OCI-LY7 (cell line): ENCODE data around the gene SIK2. TPM values are rescaled to one million over a fixed set of nuclear protein-coding genes. Genes with fewer than 3 reads are reported as not detected.

Source experiments
- BruUV-seq: library from RNA; stranded (reverse); fragments of 400-500 nt; replicated peaks from 2 replicates; lab custom pipeline; 2021; lab: Mats Ljungman, UMichigan
- CTCF ChIA-PET: fragments of 300-600 bp; sonication (Branson Sonifier 250); formaldehyde crosslinking; loops from one replicate; lab custom pipeline; 2022; ENCODE audit warnings: antibody characterized with exemption; ENCODE audit not compliant: unreplicated experiment; lab: Charles Lee
- POLR2A ChIA-PET: fragments of 300-600 bp; sonication (Branson Sonifier 250); formaldehyde crosslinking; loops from one replicate; lab custom pipeline; 2022; ENCODE audit warnings: antibody characterized with exemption; lab: Charles Lee
- DNase-seq: peaks from one replicate; pipeline ENCODE4 v3.0.0-alpha.2; 2015; ENCODE audit warnings: low spot score
- H2AFZ ChIP-seq: fragments of 200-600 bp; sonication (generic), shearing (Covaris generic); 2 replicates; pipeline ENCODE4 v1.6.1; 2014; ENCODE audit warnings: mild to moderate bottlenecking, antibody characterized with exemption, low read length, moderate library complexity
- H3K27ac ChIP-seq: fragments of 200-600 bp; sonication (generic); 2 replicates; pipeline ENCODE4 v1.5.1; 2014; ENCODE audit warnings: mixed run types, low read depth, mild to moderate bottlenecking, moderate library complexity, low read length, inconsistent platforms; ENCODE audit not compliant: poor library complexity, severe bottlenecking
- H3K36me3 ChIP-seq: fragments of 200-600 bp; sonication (generic); 2 replicates; pipeline ENCODE4 v1.6.1; 2014; ENCODE audit warnings: mild to moderate bottlenecking, antibody characterized with exemption, low read length, moderate library complexity, mixed read lengths; ENCODE audit not compliant: insufficient read depth
- H3K4me1 ChIP-seq: fragments of 200-600 bp; sonication (generic); 2 replicates; pipeline ENCODE4 v1.5.1; 2014; ENCODE audit warnings: mild to moderate bottlenecking, low read length; ENCODE audit not compliant: insufficient read depth, poor library complexity, severe bottlenecking
- H3K4me2 ChIP-seq: fragments of 200-600 bp; sonication (generic); 2 replicates; pipeline ENCODE4 v1.6.1; 2014; ENCODE audit warnings: mild to moderate bottlenecking, low read length
- H3K4me3 ChIP-seq: fragments of 200-600 bp; sonication (generic); 2 replicates; pipeline ENCODE4 v1.5.1; 2014; ENCODE audit warnings: mild to moderate bottlenecking, low read depth, low read length; ENCODE audit not compliant: poor library complexity, severe bottlenecking
- H3K79me2 ChIP-seq: fragments of 200-600 bp; sonication (generic); 2 replicates; pipeline ENCODE4 v1.6.1; 2016; ENCODE audit warnings: low read depth, mild to moderate bottlenecking, low read length, moderate library complexity, mixed read lengths; ENCODE audit not compliant: insufficient read depth
- H3K9me2 ChIP-seq: fragments of 200-600 bp; sonication (generic); 2 replicates; pipeline ENCODE4 v1.6.1; 2016; ENCODE audit warnings: mild to moderate bottlenecking, low read length, mixed read lengths; ENCODE audit not compliant: insufficient read depth
- H3K9me3 ChIP-seq: fragments of 200-600 bp; sonication (generic); 2 replicates; pipeline ENCODE4 v1.6.1; 2014; ENCODE audit warnings: mild to moderate bottlenecking, mixed run types, low read length, mixed read lengths
- H4K20me1 ChIP-seq: fragments of 200-600 bp; sonication (generic); 2 replicates; pipeline ENCODE4 v1.6.1; 2014; ENCODE audit warnings: mild to moderate bottlenecking, antibody characterized with exemption, low read length, moderate library complexity, mixed read lengths; ENCODE audit not compliant: insufficient read depth
- CTCF ChIP-seq: fragments of 200-600 bp; sonication (generic); conservative IDR thresholded peaks from 2 replicates; pipeline ENCODE4 v1.5.1; 2014; ENCODE audit warnings: mild to moderate bottlenecking, antibody characterized with exemption, low read length, moderate library complexity, mixed read lengths
- EZH2phosphoT487 ChIP-seq: fragments of 200-600 bp; sonication (generic); IDR thresholded peaks from 2 replicates; pipeline ENCODE4 v1.6.1; 2018; ENCODE audit warnings: low read depth, borderline replicate concordance, mild to moderate bottlenecking, mixed run types, antibody characterized with exemption, low read length, moderate library complexity, mixed read lengths
- intact Hi-C: fragments of 100-400 bp; cut with micrococcal nuclease; formaldehyde crosslinking; loops from one replicate; pipeline ENCODE4 v1.10.0; 2022; ENCODE audit not compliant: unreplicated experiment
- total RNA-seq, 2 experiments: library from RNA; depleted of rRNA in 1 of 2; stranded (reverse); fragments of >200 nt in 1 of 2; shearing (Covaris generic) in 1 of 2; gene quantifications; 2 replicates each; pipeline ENCODE4 v1.2.3, GENCODE V29; 2014 to 2022

The SIK2 gene
- total RNA-seq, 2 experiments from 2014 or later: 9.8 to 16.9 TPM

GRCh38 chr11:111629499-111629898 is 27.2 kb downstream of the SIK2 start:
- no peak for TF ChIP-seq CTCF
- no peak for TF ChIP-seq EZH2phosphoT487
- Histone ChIP-seq H3K27ac (no peak overlapping the region), H3K9me2 (no peaks in the 10 kb centered on the region), H3K9me3 (no peaks in the 10 kb centered on the region), H3K4me2 (no peak overlapping the region), H3K79me2 (no peaks in the 10 kb centered on the region), H2AFZ (no peak overlapping the region), H3K4me3 (no peak overlapping the region), H3K36me3 (peaks cover 66% of the 10 kb centered on the region), H3K4me1 (no peaks in the 10 kb centered on the region), H4K20me1 (no peaks in the 10 kb centered on the region)
- BruUV-seq: no TSS peak
- DNase-seq: no peak
- CTCF ChIA-PET: no interaction called here
- POLR2A ChIA-PET: no interaction called here
- intact Hi-C loops: no loop called here

- intact Hi-C loops: no loop called here
- Histone ChIP-seq H3K4me1 (no peaks in the 10 kb centered on the region), H4K20me1 (no peaks in the 10 kb centered on the region), H3K36me3 (peaks cover 52% of the 10 kb centered on the region), H3K9me2 (no peaks in the 10 kb centered on the region), H3K4me3 (no peak overlapping the region), H2AFZ (no peak overlapping the region), H3K9me3 (no peaks in the 10 kb centered on the region), H3K4me2 (no peak overlapping the region), H3K27ac (no peak overlapping the region), H3K79me2 (no peaks in the 10 kb centered on the region)
- DNase-seq: no peak
- BruUV-seq: no TSS peak
- ChIA-PET CTCF (no interaction called here), POLR2A (interaction anchor here (0.6 to 1.9 kb wide), 3 partner anchors 10 to 138 kb away, joined by 5 to 8 read pairs (median 6); no protein-coding TSS in a partner anchor)
- no peak for TF ChIP-seq CTCF
- no peak for TF ChIP-seq EZH2phosphoT487
Measured at GRCh38 chr11:111631024-111631665, 28.9 kb downstream of the SIK2 start.

- Histone ChIP-seq H3K9me2 (no peaks in the 10 kb centered on the region), H3K9me3 (no peaks in the 10 kb centered on the region), H3K4me2 (no peak overlapping the region), H3K36me3 (peaks cover 48% of the 10 kb centered on the region), H3K27ac (no peak overlapping the region), H2AFZ (no peak overlapping the region), H3K4me3 (no peak overlapping the region), H3K4me1 (no peaks in the 10 kb centered on the region), H4K20me1 (no peaks in the 10 kb centered on the region), H3K79me2 (no peaks in the 10 kb centered on the region)
- CTCF ChIA-PET: no interaction called here
- intact Hi-C loops: no loop called here
- TF ChIP-seq EZH2phosphoT487: no peak
- POLR2A ChIA-PET: interaction anchor here (0.6 to 1.9 kb wide), 3 partner anchors 10 to 137 kb away, joined by 5 to 8 read pairs (median 6); no protein-coding TSS in a partner anchor
- no TSS peak for BruUV-seq
- DNase-seq: no peak
Measured at GRCh38 chr11:111631666-111632039, 29.4 kb downstream of the SIK2 start.
